ENCODE results near the gene CLCN5. TPM values are rescaled to one million over a fixed set of nuclear protein-coding genes. Genes with fewer than 3 reads are reported as not detected.

Gene CLCN5
- total RNA-seq, 1 experiment from 2014 or later = 3.0 TPM

Other genes with a start within 250 kb of the CLCN5 start
- gene PAGE1, start 226.6 kb upstream of the CLCN5 start, total RNA-seq (2014; rRNA removed; shearing (Covaris generic)) = 1.1 and 1.6 TPM in 2 replicates
- gene PAGE4, start 93.3 kb upstream of the CLCN5 start, total RNA-seq (2014; rRNA removed; shearing (Covaris generic)) = not detected in 2 replicates
- gene USP27X, start 43.1 kb upstream of the CLCN5 start, total RNA-seq (2014; rRNA removed; shearing (Covaris generic)) = 1.4 and 1.6 TPM in 2 replicates

Measured in M059J (cell line).